ENCODE data around the gene OSBPL2.

Gene OSBPL2

GRCh38 chr20:62277253-62277652 lies 38.9 kb downstream of the OSBPL2 start:
- in situ Hi-C loops (cut with HindIII; ENCODE audit: low sequenced_read_pairs), result no loop called here

- in situ Hi-C loops (cut with HindIII; ENCODE audit: low sequenced_read_pairs), result no loop called here
Measured at GRCh38 chr20:62280303-62280702, 42.0 kb downstream of the OSBPL2 start.

- in situ Hi-C loops (cut with HindIII; ENCODE audit: low sequenced_read_pairs), result no loop called here
Measured at GRCh38 chr20:62281161-62281933, 43.0 kb downstream of the OSBPL2 start.

- in situ Hi-C loops (cut with HindIII; ENCODE audit: low sequenced_read_pairs), result no loop called here
Measured at GRCh38 chr20:62282103-62282502, 43.8 kb downstream of the OSBPL2 start.

- in situ Hi-C loops (cut with HindIII; ENCODE audit: low sequenced_read_pairs), result no loop called here
Measured at GRCh38 chr20:62282877-62283503, 44.7 kb downstream of the OSBPL2 start.

GRCh38 chr20:62284448-62284847 lies 46.1 kb downstream of the OSBPL2 start:
- in situ Hi-C loops (cut with HindIII; ENCODE audit: low sequenced_read_pairs), result no loop called here

GRCh38 chr20:62285151-62285550 lies 46.8 kb downstream of the OSBPL2 start:
- in situ Hi-C loops (cut with HindIII; ENCODE audit: low sequenced_read_pairs), result no loop called here

GRCh38 chr20:62285722-62286121 lies 47.4 kb downstream of the OSBPL2 start:
- in situ Hi-C loops (cut with HindIII; ENCODE audit: low sequenced_read_pairs), result no loop called here

GRCh38 chr20:62286493-62287064 lies 48.3 kb downstream of the OSBPL2 start:
- in situ Hi-C loops (cut with HindIII; ENCODE audit: low sequenced_read_pairs), result no loop called here

- in situ Hi-C loops (cut with HindIII; ENCODE audit: low sequenced_read_pairs), result no loop called here
Measured at GRCh38 chr20:62287129-62287528, 48.8 kb downstream of the OSBPL2 start.

GRCh38 chr20:62287759-62288534 lies 49.6 kb downstream of the OSBPL2 start:
- in situ Hi-C loops (cut with HindIII; ENCODE audit: low sequenced_read_pairs), result no loop called here

GRCh38 chr20:62288535-62289105 lies 50.3 kb downstream of the OSBPL2 start:
- in situ Hi-C loops (cut with HindIII; ENCODE audit: low sequenced_read_pairs), result no loop called here

GRCh38 chr20:62289131-62289530 lies 50.8 kb downstream of the OSBPL2 start:
- in situ Hi-C loops (cut with HindIII; ENCODE audit: low sequenced_read_pairs), result no loop called here

GRCh38 chr20:62289898-62290297 lies 51.6 kb downstream of the OSBPL2 start:
- in situ Hi-C loops (cut with HindIII; ENCODE audit: low sequenced_read_pairs), result loop anchor here (10.0 kb wide), 3 partner anchors 85 to 255 kb away; partner anchors contain the start of gene RPS21

- in situ Hi-C loops (cut with HindIII; ENCODE audit: low sequenced_read_pairs), result loop anchor here (10.0 kb wide), 3 partner anchors 87 to 253 kb away; partner anchors contain the start of gene RPS21
Measured at GRCh38 chr20:62291251-62292066, 53.1 kb downstream of the OSBPL2 start.

- in situ Hi-C loops (cut with HindIII; ENCODE audit: low sequenced_read_pairs), result loop anchor here (10.0 kb wide), 3 partner anchors 87 to 253 kb away; partner anchors contain the start of gene RPS21
Measured at GRCh38 chr20:62292108-62292507, 53.8 kb downstream of the OSBPL2 start.

- in situ Hi-C loops (cut with HindIII; ENCODE audit: low sequenced_read_pairs), result loop anchor here (10.0 kb wide), 3 partner anchors 88 to 252 kb away; partner anchors contain the start of gene RPS21
Measured at GRCh38 chr20:62293111-62293784, 54.9 kb downstream of the OSBPL2 start.

- in situ Hi-C loops (cut with HindIII; ENCODE audit: low sequenced_read_pairs), result loop anchor here (10.0 kb wide), 3 partner anchors 89 to 251 kb away; partner anchors contain the start of gene RPS21
Measured at GRCh38 chr20:62293946-62294345, 55.6 kb downstream of the OSBPL2 start.

GRCh38 chr20:62294516-62294915 lies 56.2 kb downstream of the OSBPL2 start:
- in situ Hi-C loops (cut with HindIII; ENCODE audit: low sequenced_read_pairs), result loop anchor here (10.0 kb wide), 3 partner anchors 90 to 250 kb away; partner anchors contain the start of gene RPS21

Data from endothelial cell of hepatic sinusoid (primary cell).